Hepatocyte (in vitro differentiated cells): ENCODE results near the gene GCNT2. TPM values are rescaled to one million over a fixed set of nuclear protein-coding genes. Genes with fewer than 3 reads are reported as not detected.

Experiments
- DNase-seq: peaks from one replicate; pipeline ENCODE4 v3.0.0-alpha.2; 2016; ENCODE audit warnings: low spot score
- H2AFZ ChIP-seq: fragments of 200-600 bp; sonication (generic); 2 replicates; pipeline ENCODE4 v1.6.0; 2016; ENCODE audit warnings: antibody characterized with exemption, mild to moderate bottlenecking
- H3K27ac ChIP-seq: fragments of 200-600 bp; sonication (generic); 2 replicates; pipeline ENCODE4 v1.5.1; 2016; ENCODE audit warnings: mild to moderate bottlenecking
- H3K27me3 ChIP-seq: fragments of 200-600 bp; sonication (generic); 2 replicates; pipeline ENCODE4 v1.6.1; 2016
- H3K36me3 ChIP-seq: fragments of 200-600 bp; sonication (generic); replicated peaks from 2 replicates; pipeline ENCODE4 v1.5.1; 2016; ENCODE audit warnings: low read depth; ENCODE audit not compliant: insufficient read depth
- H3K4me1 ChIP-seq: fragments of 200-600 bp; sonication (generic); 2 replicates; pipeline ENCODE4 v1.5.1; 2016; ENCODE audit warnings: mild to moderate bottlenecking, moderate library complexity; ENCODE audit not compliant: insufficient read depth
- H3K4me2 ChIP-seq: fragments of 200-600 bp; sonication (generic); 2 replicates; pipeline ENCODE4 v1.6.0; 2016
- H3K4me3 ChIP-seq: fragments of 200-600 bp; sonication (generic); 2 replicates; pipeline ENCODE4 v1.5.1; 2016; ENCODE audit warnings: mild to moderate bottlenecking
- H3K79me2 ChIP-seq: fragments of 200-600 bp; sonication (generic); 2 replicates; pipeline ENCODE4 v1.6.0; 2017; ENCODE audit warnings: mild to moderate bottlenecking
- H3K9me2 ChIP-seq: fragments of 200-600 bp; sonication (generic); replicated peaks from 2 replicates; pipeline ENCODE4 v1.6.0; 2017; ENCODE audit warnings: mild to moderate bottlenecking; ENCODE audit not compliant: insufficient read depth
- H3K9me3 ChIP-seq: fragments of 200-600 bp; sonication (generic); 2 replicates; pipeline ENCODE4 v1.5.1; 2016; ENCODE audit warnings: low read depth, mild to moderate bottlenecking
- H4K20me1 ChIP-seq: fragments of 200-600 bp; sonication (generic); 2 replicates; pipeline ENCODE4 v1.6.0; 2016; ENCODE audit warnings: mild to moderate bottlenecking; ENCODE audit not compliant: insufficient read depth, poor library complexity, severe bottlenecking
- EZH2 ChIP-seq: fragments of 200-600 bp; sonication (generic); IDR thresholded peaks from 2 replicates; pipeline ENCODE4 v1.6.1; 2016; ENCODE audit warnings: antibody characterized with exemption, mild to moderate bottlenecking, borderline replicate concordance
- EZH2phosphoT487 ChIP-seq: fragments of 200-600 bp; sonication (generic); IDR thresholded peaks from one replicate; pipeline ENCODE4 v1.6.1; 2018; ENCODE audit warnings: antibody characterized with exemption, mild to moderate bottlenecking, low read depth, moderate library complexity; ENCODE audit not compliant: unreplicated experiment, severe bottlenecking
- WGBS: methylation state at CpG from one replicate; pipeline ENCODE4 v1.1.6; 2016; ENCODE audit warnings: low lambda C conversion rate; ENCODE audit errors: missing lambda C conversion rate; 5-methylcytosine and 5-hydroxymethylcytosine counted together
- polyA plus RNA-seq: library from polyadenylated mRNA; unstranded; fragments of >200 nt; fragmentation: Nextera tagmentation; extraction: Ambion mirVana; gene quantifications from 2 replicates; pipeline ENCODE4 v1.2.1, GENCODE V29; 2016
- total RNA-seq: library from RNA; depleted of rRNA; stranded (reverse); fragments of >200 nt; gene quantifications from 2 replicates; pipeline ENCODE4 v1.2.3, GENCODE V29; 2014
- TF ChIP-seq, protein P1 (sequence below): fragments of 200-600 bp; sonication (generic); IDR thresholded peaks from 2 replicates; pipeline ENCODE4 v1.5.1; 2016; ENCODE audit warnings: antibody characterized with exemption, mild to moderate bottlenecking; ENCODE audit not compliant: poor library complexity

Gene GCNT2
- total and polyA plus RNA-seq, 2 experiments from 2014 or later: 16.3 to 36.4 TPM

DNA sequence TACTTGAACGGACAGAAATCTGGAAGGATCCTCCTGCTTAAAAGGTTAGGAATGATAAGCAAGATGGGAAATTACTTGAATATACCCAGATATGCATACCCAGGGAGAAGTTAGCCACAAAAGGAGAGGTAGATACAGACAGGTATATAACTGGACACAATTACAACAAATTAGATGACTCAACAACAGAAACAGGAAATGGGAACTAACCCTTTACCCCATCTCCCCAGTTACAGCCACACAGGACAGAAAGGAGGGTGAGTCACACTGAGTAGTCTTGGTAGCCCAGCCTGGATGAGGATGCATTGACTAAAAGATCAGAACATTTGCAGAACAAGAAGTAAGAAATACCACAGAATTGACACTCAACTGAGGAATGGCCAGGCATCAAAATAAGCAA, 112.1 kb downstream of the GCNT2 start:
- no peaks in the 10 kb centered on the region for H4K20me1 ChIP-seq
- no peaks in the 10 kb centered on the region for H3K9me2 ChIP-seq
- no peaks in the 10 kb centered on the region for H3K79me2 ChIP-seq
- no peak overlapping the region for H3K27ac ChIP-seq
- no peaks in the 10 kb centered on the region for H3K27me3 ChIP-seq
- 74% methylated on average over 1 of the region's 1 CpG for WGBS
- DNase-seq: peak; percentile 25
- no peak for TF ChIP-seq EZH2phosphoT487
- no peak for TF ChIP-seq EZH2
- TF ChIP-seq, protein P1, sequence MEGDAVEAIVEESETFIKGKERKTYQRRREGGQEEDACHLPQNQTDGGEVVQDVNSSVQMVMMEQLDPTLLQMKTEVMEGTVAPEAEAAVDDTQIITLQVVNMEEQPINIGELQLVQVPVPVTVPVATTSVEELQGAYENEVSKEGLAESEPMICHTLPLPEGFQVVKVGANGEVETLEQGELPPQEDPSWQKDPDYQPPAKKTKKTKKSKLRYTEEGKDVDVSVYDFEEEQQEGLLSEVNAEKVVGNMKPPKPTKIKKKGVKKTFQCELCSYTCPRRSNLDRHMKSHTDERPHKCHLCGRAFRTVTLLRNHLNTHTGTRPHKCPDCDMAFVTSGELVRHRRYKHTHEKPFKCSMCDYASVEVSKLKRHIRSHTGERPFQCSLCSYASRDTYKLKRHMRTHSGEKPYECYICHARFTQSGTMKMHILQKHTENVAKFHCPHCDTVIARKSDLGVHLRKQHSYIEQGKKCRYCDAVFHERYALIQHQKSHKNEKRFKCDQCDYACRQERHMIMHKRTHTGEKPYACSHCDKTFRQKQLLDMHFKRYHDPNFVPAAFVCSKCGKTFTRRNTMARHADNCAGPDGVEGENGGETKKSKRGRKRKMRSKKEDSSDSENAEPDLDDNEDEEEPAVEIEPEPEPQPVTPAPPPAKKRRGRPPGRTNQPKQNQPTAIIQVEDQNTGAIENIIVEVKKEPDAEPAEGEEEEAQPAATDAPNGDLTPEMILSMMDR: no peak
- H3K36me3 ChIP-seq: no peaks in the 10 kb centered on the region
- no peaks in the 10 kb centered on the region for H3K9me3 ChIP-seq
- no peak overlapping the region for H3K4me3 ChIP-seq
- no peak overlapping the region for H2AFZ ChIP-seq
- no peak overlapping the region for H3K4me2 ChIP-seq
- H3K4me1 ChIP-seq: no peaks in the 10 kb centered on the region

DNA sequence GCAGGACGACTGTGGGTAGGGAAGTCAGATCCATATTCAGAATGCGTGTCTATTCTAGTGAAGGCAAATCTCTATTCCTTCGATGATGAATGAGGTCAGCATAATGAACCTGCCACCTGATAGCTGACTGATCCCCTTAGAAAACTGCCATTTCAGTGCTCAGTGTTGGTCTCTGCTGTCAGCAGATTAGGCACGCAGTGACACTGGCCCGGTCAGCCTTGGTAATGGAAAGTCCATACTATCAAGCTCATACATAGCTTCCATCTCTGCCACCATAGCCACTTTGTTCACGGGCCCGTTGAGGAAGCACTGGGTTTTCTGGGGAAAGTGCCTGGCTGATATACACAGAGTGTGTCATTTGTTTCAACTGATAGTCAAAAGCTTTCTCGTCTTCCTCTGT, 119.3 kb downstream of the GCNT2 start:
- WGBS: 94% methylated on average over 8 of the region's 8 CpGs
- no peaks in the 10 kb centered on the region for H3K79me2 ChIP-seq
- TF ChIP-seq EZH2phosphoT487: no peak
- TF ChIP-seq, protein P1: no peak
- TF ChIP-seq EZH2: no peak
- no peak overlapping the region for H3K4me3 ChIP-seq
- H3K9me2 ChIP-seq: no peaks in the 10 kb centered on the region
- DNase-seq: no peak
- H3K27me3 ChIP-seq: no peaks in the 10 kb centered on the region
- H3K4me2 ChIP-seq: no peak overlapping the region
- H4K20me1 ChIP-seq: no peaks in the 10 kb centered on the region
- no peaks in the 10 kb centered on the region for H3K4me1 ChIP-seq
- no peak overlapping the region for H3K27ac ChIP-seq
- no peaks in the 10 kb centered on the region for H3K9me3 ChIP-seq
- H3K36me3 ChIP-seq: no peaks in the 10 kb centered on the region
- no peak overlapping the region for H2AFZ ChIP-seq

DNA sequence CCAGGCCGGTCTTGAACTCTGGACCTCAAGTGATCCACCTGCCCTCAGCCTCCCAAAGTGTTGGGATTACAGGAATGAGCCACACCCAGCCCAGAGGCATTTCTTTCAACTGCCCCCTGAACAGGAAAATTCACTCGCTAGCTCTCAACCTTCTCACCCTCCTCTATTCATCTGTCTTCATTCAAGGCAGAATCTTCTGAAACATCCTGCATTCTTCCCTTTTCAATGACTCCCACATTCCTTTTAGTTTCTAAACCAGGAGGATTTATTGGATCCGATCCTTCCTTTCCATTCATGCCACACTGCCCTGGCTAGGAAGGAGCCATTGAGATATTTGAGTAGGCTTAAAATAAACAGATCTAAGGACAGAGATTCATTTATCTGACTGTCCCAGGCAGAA, 120.4 kb downstream of the GCNT2 start:
- Histone ChIP-seq H3K79me2 (no peaks in the 10 kb centered on the region), H3K27me3 (no peaks in the 10 kb centered on the region), H4K20me1 (no peaks in the 10 kb centered on the region), H3K9me3 (no peaks in the 10 kb centered on the region), H3K9me2 (no peaks in the 10 kb centered on the region), H3K4me2 (no peak overlapping the region), H2AFZ (no peak overlapping the region), H3K4me1 (no peaks in the 10 kb centered on the region), H3K27ac (no peak overlapping the region), H3K4me3 (no peak overlapping the region), H3K36me3 (no peaks in the 10 kb centered on the region)
- WGBS: 90% methylated on average over 3 of the region's 3 CpGs
- DNase-seq: no peak
- TF ChIP-seq, protein P1: no peak
- no peak for TF ChIP-seq EZH2phosphoT487
- no peak for TF ChIP-seq EZH2

DNA sequence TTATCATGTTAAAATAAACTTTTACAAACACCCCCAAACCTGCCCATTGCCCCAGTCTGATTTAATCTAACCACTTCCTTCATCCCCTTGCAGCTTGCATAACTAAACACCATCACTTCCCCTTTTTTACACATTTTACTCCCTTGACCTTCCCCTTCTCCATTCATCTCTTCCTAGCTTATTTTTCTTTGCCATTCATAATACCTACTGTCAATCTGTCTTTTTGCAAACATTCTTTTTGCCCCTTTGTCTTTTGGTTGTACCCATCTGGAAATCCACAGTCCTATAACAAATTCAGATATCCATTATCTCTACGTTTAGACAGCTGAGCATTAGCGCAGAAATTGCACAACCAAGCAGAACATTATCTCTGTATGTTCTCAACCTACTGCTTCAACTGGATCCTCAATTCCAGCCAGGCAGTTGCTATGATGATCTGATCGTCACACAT, 122.1 kb downstream of the GCNT2 start:
- no peaks in the 10 kb centered on the region for H3K27me3 ChIP-seq
- no peak for DNase-seq
- H3K36me3 ChIP-seq: no peaks in the 10 kb centered on the region
- no peaks in the 10 kb centered on the region for H3K4me1 ChIP-seq
- no peak overlapping the region for H3K27ac ChIP-seq
- TF ChIP-seq, protein P1: no peak
- TF ChIP-seq EZH2 (no peak), EZH2phosphoT487 (no peak)
- H2AFZ ChIP-seq: no peak overlapping the region
- no peaks in the 10 kb centered on the region for H3K79me2 ChIP-seq
- 61% methylated on average over 3 of the region's 3 CpGs for WGBS
- no peak overlapping the region for H3K4me3 ChIP-seq
- H3K4me2 ChIP-seq: no peak overlapping the region
- no peaks in the 10 kb centered on the region for H4K20me1 ChIP-seq
- no peaks in the 10 kb centered on the region for H3K9me3 ChIP-seq
- H3K9me2 ChIP-seq: no peaks in the 10 kb centered on the region
